K562 (cell line): ENCODE results near the gene CHST10.

Experiments used
- TCF15 ChIP-seq: fragments of 250-450 bp; sonication (Bioruptor Pico); IDR thresholded peaks from 2 replicates; pipeline ENCODE4 v1.8.0; 2022; ENCODE audit warnings: moderate library complexity, mild to moderate bottlenecking, inconsistent platforms
- ZNF696 ChIP-seq: fragments of 250-450 bp; sonication (Bioruptor Pico); conservative IDR thresholded peaks from 2 replicates; pipeline ENCODE4 v1.4.0; 2020; ENCODE audit warnings: mild to moderate bottlenecking, moderate library complexity

GRCh38 chr2:100426384-100426720 is 8.9 kb upstream of the CHST10 start:
- TF ChIP-seq TCF15 (CRISPR knock-in tag) (no peak), ZNF696 (CRISPR knock-in tag) (no peak)
